T-helper 1 cell (primary cell): ENCODE results near the gene ZNF804B.

Source experiments
- DNase-seq, 5 donors: peaks; one replicate each; pipeline ENCODE4 v3.0.0-alpha.2; 2012 to 2020

The ZNF804B gene

GRCh38 chr7:88985295-88985694 lies 225.8 kb downstream of the ZNF804B start:
- DNase-seq: no peak

- DNase-seq: no peak
Measured at GRCh38 chr7:89001306-89001705, 241.8 kb downstream of the ZNF804B start.

DNA sequence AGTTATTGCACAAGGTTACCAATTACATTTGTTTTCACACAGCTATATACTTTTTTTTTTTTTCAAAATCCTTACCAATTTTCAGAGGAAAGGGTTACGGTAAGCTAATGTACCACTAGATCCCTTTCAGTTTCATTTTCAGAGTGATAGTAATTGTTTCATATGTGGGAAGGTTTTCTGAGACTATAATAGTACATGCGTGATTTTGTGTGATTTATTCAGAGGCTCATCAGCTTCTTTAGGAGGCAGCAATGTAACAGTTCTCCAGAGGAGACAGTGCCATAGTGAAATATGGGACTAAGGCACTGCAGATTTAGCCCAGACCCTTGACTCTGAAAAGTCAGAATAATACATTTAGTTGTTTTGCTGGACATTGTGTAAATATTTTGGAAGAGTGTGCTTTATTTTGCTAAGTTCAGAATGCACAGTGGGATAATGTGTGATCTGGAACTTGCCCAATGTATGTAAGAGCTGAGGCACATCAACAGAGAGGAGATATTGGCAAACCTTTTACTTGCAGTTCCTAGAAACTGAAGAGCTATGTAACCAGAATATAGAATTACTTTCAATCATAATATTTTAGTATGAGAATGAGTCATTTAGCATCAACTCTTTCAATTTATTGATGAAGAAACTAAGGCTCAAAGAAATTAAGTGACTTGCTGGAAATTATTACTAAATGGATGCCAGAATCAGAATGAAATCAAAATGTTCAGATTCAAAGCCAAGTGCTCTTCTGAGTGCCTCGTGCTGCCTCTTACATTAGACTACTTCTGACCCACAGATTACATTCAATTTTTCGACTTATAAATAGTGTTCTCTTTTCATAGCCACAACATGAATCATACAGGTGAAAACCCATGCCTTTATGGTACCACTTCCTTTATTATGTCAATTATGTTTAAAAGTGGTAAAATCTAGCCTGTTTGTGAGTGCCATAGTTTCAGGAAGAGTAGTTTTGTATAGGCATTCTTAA lies 243.8 kb downstream of the ZNF804B start:
- peak in 1 of 5 donors; percentile 56 for DNase-seq

- DNase-seq: no peak
Measured at GRCh38 chr7:89012016-89012415, 252.5 kb downstream of the ZNF804B start.

DNA sequence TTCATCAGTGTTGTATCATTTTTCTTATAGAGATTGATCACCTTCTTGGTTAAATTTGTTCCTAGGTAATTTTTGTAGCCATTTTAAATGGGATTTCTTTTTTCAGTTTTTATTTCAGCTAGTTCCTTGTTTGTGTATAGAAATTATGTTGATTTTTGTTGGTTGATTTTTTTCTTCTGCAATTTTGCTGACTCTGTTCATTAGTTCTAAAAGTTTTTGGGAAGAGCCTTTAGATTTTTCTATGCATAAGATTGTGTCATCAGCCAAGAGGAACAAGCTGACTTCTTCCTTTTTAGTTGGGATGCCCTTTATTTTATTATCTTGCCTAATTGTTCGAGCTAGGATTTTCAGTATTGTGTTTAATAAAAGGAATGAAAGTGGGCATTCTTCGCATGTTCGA lies 258.2 kb downstream of the ZNF804B start:
- DNase-seq: no peak

DNA sequence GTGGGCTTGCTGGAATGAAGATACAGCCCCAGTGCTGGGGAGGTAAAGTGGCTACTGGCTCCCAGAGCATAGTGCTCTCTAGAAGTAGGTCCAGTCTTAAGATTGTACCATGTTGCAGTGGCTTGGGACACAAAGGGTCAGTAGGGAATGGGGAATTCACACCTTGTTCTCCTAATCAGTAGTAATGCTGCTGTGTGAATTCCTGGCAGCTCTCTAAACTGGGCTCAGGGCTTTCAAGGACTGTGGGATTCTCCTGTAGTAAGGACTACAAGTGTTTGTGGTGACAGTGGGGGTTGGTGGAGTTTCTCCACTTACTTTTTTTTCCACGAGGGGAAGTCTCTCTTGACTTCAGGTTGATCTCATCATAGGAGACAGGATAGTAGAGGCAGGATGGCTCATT lies 262.2 kb downstream of the ZNF804B start:
- no peak for DNase-seq

DNA sequence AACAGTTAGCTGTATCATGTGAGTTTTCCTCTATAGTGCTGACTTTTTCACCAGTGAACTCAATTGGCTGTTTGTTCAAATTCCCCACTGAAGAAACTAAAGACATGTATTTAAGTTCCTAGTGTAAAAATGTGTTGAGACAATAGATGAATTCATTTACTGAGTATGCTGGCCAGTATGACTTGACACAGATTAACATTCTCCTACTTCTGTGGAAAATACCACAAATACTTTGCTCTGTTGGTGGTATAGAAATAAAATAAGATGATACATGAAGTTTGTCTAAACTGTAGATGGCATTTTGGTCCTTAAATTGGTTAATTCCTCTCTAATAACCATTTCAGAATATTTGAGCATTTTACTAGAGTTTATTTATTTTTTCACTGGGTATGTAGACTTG lies 263.7 kb downstream of the ZNF804B start:
- DNase-seq: no peak

GRCh38 chr7:89023877-89024276 lies 264.4 kb downstream of the ZNF804B start:
- no peak for DNase-seq

- DNase-seq: no peak
Measured at GRCh38 chr7:89027781-89028180, 268.3 kb downstream of the ZNF804B start.

DNA sequence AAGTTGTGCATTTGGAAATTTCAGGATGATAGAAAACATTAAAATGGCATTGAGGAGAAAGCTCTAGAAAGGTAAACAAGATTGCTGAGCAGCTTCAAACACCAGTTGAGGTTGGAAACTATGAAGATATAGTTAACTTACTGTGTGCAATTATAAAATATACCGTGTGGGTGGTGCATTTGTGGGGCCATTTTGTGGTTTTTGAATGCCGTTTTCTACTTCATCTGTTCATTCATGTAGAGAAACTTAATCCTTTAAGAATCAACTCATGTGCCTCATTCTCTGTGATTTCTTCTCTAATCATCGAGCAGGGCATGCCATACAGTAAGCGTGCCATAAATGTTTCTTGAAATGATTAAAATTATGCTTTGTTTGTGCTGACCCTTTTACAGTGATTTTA lies 268.8 kb downstream of the ZNF804B start:
- DNase-seq: no peak

DNA sequence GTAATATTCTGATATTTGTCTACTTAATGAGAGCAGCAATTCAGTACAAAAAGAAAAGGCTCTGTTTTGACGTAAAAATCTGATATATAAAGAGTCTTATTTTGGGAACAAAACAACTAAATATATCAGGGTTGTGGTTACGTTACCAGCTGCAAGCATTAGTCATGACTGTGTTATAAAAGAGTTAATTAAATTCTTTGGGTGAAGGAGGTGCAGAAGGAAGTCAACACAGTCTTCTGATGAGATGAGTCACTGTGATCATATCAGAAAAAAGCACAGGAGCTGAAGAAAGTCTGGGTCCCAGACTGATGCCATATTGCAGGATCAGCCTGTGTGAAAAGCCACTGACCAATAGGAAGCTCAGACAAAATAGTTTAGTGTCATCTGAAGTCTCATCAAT lies 270.4 kb downstream of the ZNF804B start:
- DNase-seq: no peak

DNA sequence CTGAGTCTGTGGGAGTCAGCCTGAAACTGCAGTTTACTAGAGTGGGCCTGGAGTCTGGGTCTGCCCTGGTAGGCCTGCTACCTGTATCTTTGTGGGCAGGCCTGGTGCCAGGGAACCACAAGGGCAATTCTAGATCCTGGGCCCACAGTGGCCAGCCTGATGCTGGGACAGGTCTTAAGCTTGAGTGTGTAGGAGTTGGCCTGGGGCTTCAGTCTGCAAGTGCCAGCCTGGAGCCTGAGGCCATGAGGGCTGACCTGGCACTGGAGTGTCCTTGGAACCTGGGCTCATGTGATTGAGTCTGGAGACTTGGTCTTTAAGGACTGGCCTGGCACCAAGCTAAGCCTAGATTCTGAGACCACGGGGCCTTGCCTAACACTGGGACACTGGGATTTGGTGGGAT lies 281.7 kb downstream of the ZNF804B start:
- no peak for DNase-seq

- no peak for DNase-seq
Measured at GRCh38 chr7:89042940-89043339, 283.4 kb downstream of the ZNF804B start.

GRCh38 chr7:89049043-89049442 lies 289.5 kb downstream of the ZNF804B start:
- no peak for DNase-seq

DNA sequence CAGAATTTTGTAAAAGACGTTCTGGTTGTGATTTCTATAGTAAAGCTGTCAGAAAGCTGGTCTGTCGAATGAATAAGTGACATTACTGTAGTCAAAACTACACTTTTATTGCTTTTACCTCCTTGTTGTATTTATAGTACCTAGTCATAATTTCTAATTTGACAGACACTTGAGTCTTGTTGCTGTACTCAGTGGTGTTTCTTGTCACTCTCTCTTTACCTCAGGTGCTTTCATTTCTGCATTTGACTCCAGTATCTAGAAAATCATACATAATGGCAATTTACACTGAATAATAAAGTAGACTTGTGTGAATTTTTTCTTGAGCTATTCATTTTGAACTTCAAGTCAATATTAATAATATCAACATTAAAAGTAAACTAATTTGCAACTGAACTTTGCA lies 293.6 kb downstream of the ZNF804B start:
- DNase-seq: no peak

GRCh38 chr7:89054361-89054760 lies 294.9 kb downstream of the ZNF804B start:
- DNase-seq: no peak

- no peak for DNase-seq
Measured at GRCh38 chr7:89060234-89060633, 300.7 kb downstream of the ZNF804B start.

DNA sequence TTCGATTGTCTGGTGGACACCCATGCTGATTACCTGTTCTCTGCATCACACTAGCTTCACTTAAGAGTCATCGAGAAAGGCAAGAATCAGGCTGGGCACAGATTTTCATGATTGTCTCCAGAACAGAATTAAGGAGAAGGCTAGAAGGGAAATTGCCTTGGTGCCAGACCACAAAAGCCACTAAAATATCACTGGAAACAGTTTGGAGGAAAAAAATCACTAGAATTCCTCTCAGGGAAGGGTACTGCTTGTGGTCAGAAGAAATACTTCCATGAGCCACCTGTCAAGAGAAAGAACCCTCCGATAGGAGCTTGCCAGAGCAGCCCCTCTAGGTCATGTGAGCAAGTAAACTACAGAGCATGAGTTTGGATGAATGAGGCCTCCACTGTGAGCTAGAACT lies 305.3 kb downstream of the ZNF804B start:
- DNase-seq: no peak

DNA sequence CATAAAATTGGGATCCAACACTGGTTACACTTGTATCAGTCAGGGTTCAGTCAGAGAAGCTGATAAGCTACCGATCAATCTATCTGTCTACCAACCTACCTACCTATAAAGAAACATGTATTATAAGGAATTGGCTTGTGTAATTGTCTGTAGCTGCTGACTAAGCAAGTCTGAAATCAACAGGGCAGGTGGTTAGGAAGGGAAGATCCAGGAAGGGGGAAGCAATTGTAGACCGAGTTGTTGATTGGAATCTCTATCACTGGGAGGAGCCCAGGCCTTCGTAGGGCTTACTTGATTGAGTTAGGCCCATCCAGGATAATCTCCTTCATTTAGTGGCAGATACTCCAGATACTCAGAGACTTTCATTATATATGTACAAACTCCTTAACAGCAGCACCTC lies 307.5 kb downstream of the ZNF804B start:
- DNase-seq: no peak

- DNase-seq: no peak
Measured at GRCh38 chr7:89072081-89072480, 312.6 kb downstream of the ZNF804B start.

- DNase-seq: no peak
Measured at GRCh38 chr7:89073776-89074175, 314.3 kb downstream of the ZNF804B start.

GRCh38 chr7:89077992-89078391 lies 318.5 kb downstream of the ZNF804B start:
- DNase-seq: no peak

GRCh38 chr7:89085580-89085979 lies 326.1 kb downstream of the ZNF804B start:
- no peak for DNase-seq

GRCh38 chr7:89091550-89091949 lies 332.1 kb downstream of the ZNF804B start:
- no peak for DNase-seq

- no peak for DNase-seq
Measured at GRCh38 chr7:89094269-89094668, 334.8 kb downstream of the ZNF804B start.
